ENCODE measurements around the gene CNTNAP5. TPM values are rescaled to one million over a fixed set of nuclear protein-coding genes. Genes with fewer than 3 reads are reported as not detected.

Gene CNTNAP5
- total and polyA plus RNA-seq, 2 of the 13 experiments (the other 11 are each of a cell fraction or from before 2014, with no cell fraction given), result not detected

DNA sequence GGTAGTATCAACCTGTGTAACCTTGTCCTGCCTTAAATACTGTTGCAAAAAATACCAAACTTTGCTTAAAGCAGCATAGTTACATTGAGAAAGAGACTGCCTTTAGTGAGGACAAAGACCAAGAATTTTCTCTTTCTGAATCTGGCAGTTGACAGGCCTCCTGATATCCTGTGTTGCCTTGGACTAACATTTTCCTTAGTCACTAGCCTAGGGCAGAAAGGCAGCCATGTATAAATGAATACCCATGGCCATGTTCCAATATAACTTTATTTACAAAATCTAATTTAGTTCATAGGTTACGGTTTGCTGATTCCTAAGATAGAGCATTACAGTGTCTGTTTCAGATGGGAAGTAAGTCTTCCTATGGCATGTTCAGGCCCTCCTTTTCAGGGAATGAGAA is 895.4 kb downstream of the CNTNAP5 start:
- TF ChIP-seq ZNF143 (CRISPR knock-in tag; IDR thresholded peaks at IDR 0.05), result no peak
- TF ChIP-seq DNMT3B (CRISPR knock-in tag; conservative IDR thresholded peaks at IDR 0.05), result no peak
- TF ChIP-seq, protein P1, sequence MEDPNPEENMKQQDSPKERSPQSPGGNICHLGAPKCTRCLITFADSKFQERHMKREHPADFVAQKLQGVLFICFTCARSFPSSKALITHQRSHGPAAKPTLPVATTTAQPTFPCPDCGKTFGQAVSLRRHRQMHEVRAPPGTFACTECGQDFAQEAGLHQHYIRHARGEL (CRISPR knock-in tag; IDR thresholded peaks at IDR 0.05), result no peak
- TF ChIP-seq PCBP2 (optimal IDR thresholded peaks at IDR 0.05; ENCODE audit: low read depth, low read length, poor library complexity, severe bottlenecking), result no peak
- TF ChIP-seq ONECUT2 (CRISPR knock-in tag; IDR thresholded peaks at IDR 0.05), result no peak
- TF ChIP-seq, protein P2, sequence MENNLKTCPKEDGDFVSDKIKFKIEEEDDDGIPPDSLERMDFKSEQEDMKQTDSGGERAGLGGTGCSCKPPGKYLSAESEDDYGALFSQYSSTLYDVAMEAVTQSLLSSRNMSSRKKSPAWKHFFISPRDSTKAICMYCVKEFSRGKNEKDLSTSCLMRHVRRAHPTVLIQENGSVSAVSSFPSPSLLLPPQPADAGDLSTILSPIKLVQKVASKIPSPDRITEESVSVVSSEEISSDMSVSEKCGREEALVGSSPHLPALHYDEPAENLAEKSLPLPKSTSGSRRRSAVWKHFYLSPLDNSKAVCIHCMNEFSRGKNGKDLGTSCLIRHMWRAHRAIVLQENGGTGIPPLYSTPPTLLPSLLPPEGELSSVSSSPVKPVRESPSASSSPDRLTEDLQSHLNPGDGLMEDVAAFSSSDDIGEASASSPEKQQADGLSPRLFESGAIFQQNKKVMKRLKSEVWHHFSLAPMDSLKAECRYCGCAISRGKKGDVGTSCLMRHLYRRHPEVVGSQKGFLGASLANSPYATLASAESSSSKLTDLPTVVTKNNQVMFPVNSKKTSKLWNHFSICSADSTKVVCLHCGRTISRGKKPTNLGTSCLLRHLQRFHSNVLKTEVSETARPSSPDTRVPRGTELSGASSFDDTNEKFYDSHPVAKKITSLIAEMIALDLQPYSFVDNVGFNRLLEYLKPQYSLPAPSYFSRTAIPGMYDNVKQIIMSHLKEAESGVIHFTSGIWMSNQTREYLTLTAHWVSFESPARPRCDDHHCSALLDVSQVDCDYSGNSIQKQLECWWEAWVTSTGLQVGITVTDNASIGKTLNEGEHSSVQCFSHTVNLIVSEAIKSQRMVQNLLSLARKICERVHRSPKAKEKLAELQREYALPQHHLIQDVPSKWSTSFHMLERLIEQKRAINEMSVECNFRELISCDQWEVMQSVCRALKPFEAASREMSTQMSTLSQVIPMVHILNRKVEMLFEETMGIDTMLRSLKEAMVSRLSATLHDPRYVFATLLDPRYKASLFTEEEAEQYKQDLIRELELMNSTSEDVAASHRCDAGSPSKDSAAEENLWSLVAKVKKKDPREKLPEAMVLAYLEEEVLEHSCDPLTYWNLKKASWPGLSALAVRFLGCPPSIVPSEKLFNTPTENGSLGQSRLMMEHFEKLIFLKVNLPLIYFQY (CRISPR knock-in tag; IDR thresholded peaks at IDR 0.05; ENCODE audit: borderline replicate concordance), result no peak
- TF ChIP-seq, protein P3, sequence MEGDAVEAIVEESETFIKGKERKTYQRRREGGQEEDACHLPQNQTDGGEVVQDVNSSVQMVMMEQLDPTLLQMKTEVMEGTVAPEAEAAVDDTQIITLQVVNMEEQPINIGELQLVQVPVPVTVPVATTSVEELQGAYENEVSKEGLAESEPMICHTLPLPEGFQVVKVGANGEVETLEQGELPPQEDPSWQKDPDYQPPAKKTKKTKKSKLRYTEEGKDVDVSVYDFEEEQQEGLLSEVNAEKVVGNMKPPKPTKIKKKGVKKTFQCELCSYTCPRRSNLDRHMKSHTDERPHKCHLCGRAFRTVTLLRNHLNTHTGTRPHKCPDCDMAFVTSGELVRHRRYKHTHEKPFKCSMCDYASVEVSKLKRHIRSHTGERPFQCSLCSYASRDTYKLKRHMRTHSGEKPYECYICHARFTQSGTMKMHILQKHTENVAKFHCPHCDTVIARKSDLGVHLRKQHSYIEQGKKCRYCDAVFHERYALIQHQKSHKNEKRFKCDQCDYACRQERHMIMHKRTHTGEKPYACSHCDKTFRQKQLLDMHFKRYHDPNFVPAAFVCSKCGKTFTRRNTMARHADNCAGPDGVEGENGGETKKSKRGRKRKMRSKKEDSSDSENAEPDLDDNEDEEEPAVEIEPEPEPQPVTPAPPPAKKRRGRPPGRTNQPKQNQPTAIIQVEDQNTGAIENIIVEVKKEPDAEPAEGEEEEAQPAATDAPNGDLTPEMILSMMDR (CRISPR knock-in tag; IDR thresholded peaks at IDR 0.05), result no peak
- no peak for TF ChIP-seq MIXL1 (CRISPR knock-in tag; IDR thresholded peaks at IDR 0.05)
- no peak for TF ChIP-seq ZBTB8A (CRISPR knock-in tag; IDR thresholded peaks at IDR 0.05; ENCODE audit: borderline replicate concordance, low read depth)
- no peak for TF ChIP-seq ZNF781 (CRISPR knock-in tag; IDR thresholded peaks at IDR 0.05; ENCODE audit: borderline replicate concordance, not compliant biosample characterization)
- no peak for TF ChIP-seq FOSL2 (CRISPR knock-in tag; IDR thresholded peaks at IDR 0.05)
- TF ChIP-seq ZNF557 (CRISPR knock-in tag; IDR thresholded peaks at IDR 0.05), result no peak
- H3K9ac ChIP-seq (ENCODE audit: insufficient read depth, low read depth, low read length), result no peak overlapping the region
- no peaks in the 10 kb centered on the region for H4K20me1 ChIP-seq (ENCODE audit: insufficient read depth, low read length)
- intact Hi-C loops (cut with micrococcal nuclease; ENCODE audit: unreplicated experiment), result no loop called here
- in situ Hi-C loops (cut with HindIII; ENCODE audit: extremely low pct_ligation_motif_present, low pct_unique_long_range_greater_than_20kb), result no loop called here
- DNase-seq (ENCODE audit: low spot score) (no peak), ATAC-seq (no peak), FAIRE-seq (no peak)
- 62% methylated on average over 1 of the region's 1 CpG for WGBS (ENCODE audit: low lambda C conversion rate)
- no peaks in the 10 kb centered on the region for H3K36me3 ChIP-seq (replicated peaks in 1 of 2; ENCODE audit: control insufficient read depth in 1 of 2, insufficient read depth in 2 of 2, low read length in 2 of 2)
- no peaks in the 10 kb centered on the region for H3K27me3 ChIP-seq (ENCODE audit: control insufficient read depth in 1 of 2, insufficient read depth in 2 of 2, low read length in 2 of 2)
- no peak overlapping the region for H3K27ac ChIP-seq (ENCODE audit: extremely low read length, insufficient read depth, low read length)
- BruUV-seq (replicated peaks), result no TSS peak
- H3K79me2 ChIP-seq (ENCODE audit: insufficient read depth, low read length), result no peaks in the 10 kb centered on the region
- H3K4me1 ChIP-seq (ENCODE audit: insufficient read depth, low read length), result no peaks in the 10 kb centered on the region
- H3K9me3 ChIP-seq (ENCODE audit: low read length), result peaks cover 27% of the 10 kb centered on the region; the same call in 1 of the 2 replicates
- no peak overlapping the region for H2AFZ ChIP-seq (ENCODE audit: low read length)
- POLR2A ChIA-PET, result no interaction called here
- no peak overlapping the region for H3K4me2 ChIP-seq (ENCODE audit: low read depth, low read length)
- CTCF ChIA-PET (ENCODE audit: low intra/inter-chr PET ratio, low total read pairs), result no interaction called here
- H3K4me3 ChIP-seq (replicated peaks in 1 of 3; ENCODE audit: insufficient read depth in 1 of 3, low read depth in 2 of 3, low read length in 3 of 3), result no peak overlapping the region
